ENCODE data around the gene TMEM132A. TPM values are rescaled to one million over a fixed set of nuclear protein-coding genes. Genes with fewer than 3 reads are reported as not detected.
A peak's percentile ranks its signal among the peaks of the same experiment; 100 is the strongest.

Gene TMEM132A
- total and polyA plus RNA-seq, 2 of the 13 experiments (the other 11 are each of a cell fraction or from before 2014, with no cell fraction given), result 11.1 to 32.9 TPM

- TF ChIP-seq ZBTB4 (CRISPR knock-in tag; IDR thresholded peaks at IDR 0.05; ENCODE audit: borderline replicate concordance) (0 out of 2 replicates have a peak, but pooled peaks have one; percentile 50), ZNF431 (CRISPR knock-in tag; IDR thresholded peaks at IDR 0.05; ENCODE audit: borderline replicate concordance, low read depth) (0 out of 2 replicates have a peak, but pooled peaks have one; percentile 52), REST (IDR thresholded peaks at IDR 0.05; ENCODE audit: borderline replicate concordance in 1 of 2, low read depth in 1 of 2, low read length in 2 of 2) (no peak), E2F5 (CRISPR knock-in tag; conservative IDR thresholded peaks at IDR 0.05) (no peak), ZNF446 (CRISPR knock-in tag; IDR thresholded peaks at IDR 0.05) (0 out of 2 replicates have a peak, but pooled peaks have one; percentile 35), REPIN1 (CRISPR knock-in tag; IDR thresholded peaks at IDR 0.05; ENCODE audit: borderline replicate concordance, low read depth) (0 out of 2 replicates have a peak, but pooled peaks have one; percentile 35), FOXA3 (CRISPR knock-in tag; IDR thresholded peaks at IDR 0.05) (0 out of 2 replicates have a peak, but pooled peaks have one; percentile 4), HIVEP1 (CRISPR knock-in tag; IDR thresholded peaks at IDR 0.05) (0 out of 2 replicates have a peak, but pooled peaks have one; percentile 52), ZNF530 (CRISPR knock-in tag; IDR thresholded peaks at IDR 0.05; ENCODE audit: low read depth) (no peak), GABPA (IDR thresholded peaks at IDR 0.05; ENCODE audit: low read depth, low read length) (peak; percentile 33; the same call in 1 of the 2 replicates), GABPA (CRISPR knock-in tag; IDR thresholded peaks at IDR 0.05; ENCODE audit: low read depth) (peak; percentile 87), RFXANK (CRISPR knock-in tag; IDR thresholded peaks at IDR 0.05) (no peak), GTF2F1 (IDR thresholded peaks at IDR 0.05; ENCODE audit: low read length) (no peak), CSRNP1 (CRISPR knock-in tag; IDR thresholded peaks at IDR 0.05) (0 out of 2 replicates have a peak, but pooled peaks have one; percentile 53), MYC (CRISPR knock-in tag; IDR thresholded peaks at IDR 0.05; ENCODE audit: borderline replicate concordance) (peak; percentile 57), TRIM24 (CRISPR knock-in tag; IDR thresholded peaks at IDR 0.05) (no peak), GATAD1 (CRISPR knock-in tag; IDR thresholded peaks at IDR 0.05) (peak; percentile 42; the same call in 1 of the 2 replicates), ZNF350 (CRISPR knock-in tag; IDR thresholded peaks at IDR 0.05; ENCODE audit: borderline replicate concordance, low read depth) (no peak), PITX1 (CRISPR knock-in tag; IDR thresholded peaks at IDR 0.05) (peak; percentile 24; the same call in 1 of the 2 replicates)
Observed at GRCh38 chr11:60913793-60914632, 10.2 kb upstream of the TMEM132A start, which contains the start of gene TMEM109 (continued).
